Natural killer cell (primary cell): ENCODE measurements around the gene AMIGO2. TPM values are rescaled to one million over a fixed set of nuclear protein-coding genes. Genes with fewer than 3 reads are reported as not detected.

Source experiments
- ATAC-seq, 3 donors: fragments of 150-1000 bp in 2 of 3; fragments of 200-7000 bp in 1 of 3; cut with Tn5 transposase; 1 replicate in 1 of 3; 2 replicates in 2 of 3; pipeline ENCODE4 v1.10.0; 2021; ENCODE audit warnings: mild to moderate bottlenecking in 2 of 3, moderate library complexity in 2 of 3
- DNase-seq, 2 donors: peaks; one replicate each; pipeline versions ENCODE4 v3.0.0 to v3.0.0-alpha.2; 2013 to 2021; ENCODE audit warnings: mixed read lengths in 1 of 2
- H3K27ac ChIP-seq: one replicate; pipeline ENCODE4 v1.5.1; 2013; ENCODE audit warnings: mild to moderate bottlenecking, low read length
- H3K27me3 ChIP-seq: one replicate; pipeline ENCODE4 v1.6.1; 2013; ENCODE audit warnings: low read length; ENCODE audit not compliant: control insufficient read depth, insufficient read depth
- H3K36me3 ChIP-seq: one replicate; pipeline ENCODE4 v1.6.1; 2013; ENCODE audit warnings: low read length; ENCODE audit not compliant: control insufficient read depth, insufficient read depth
- H3K4me1 ChIP-seq: one replicate; pipeline ENCODE4 v1.6.1; 2013; ENCODE audit warnings: low read length; ENCODE audit not compliant: control insufficient read depth, insufficient read depth
- H3K4me3 ChIP-seq: one replicate; pipeline ENCODE4 v1.5.1; 2013; ENCODE audit warnings: low read length
- H3K9me3 ChIP-seq: one replicate; pipeline ENCODE4 v1.6.1; 2013; ENCODE audit warnings: low read length; ENCODE audit not compliant: control insufficient read depth, insufficient read depth
- H3K27ac Mint-ChIP-seq, 2 donors: one replicate each; pipeline ENCODE4 v1.8.0; 2022; ENCODE audit warnings: mild to moderate bottlenecking in 2 of 2, mixed read lengths in 2 of 2, moderate library complexity in 1 of 2
- H3K27me3 Mint-ChIP-seq, 2 donors: one replicate each; pipeline ENCODE4 v1.8.0; 2022; ENCODE audit warnings: low read depth in 2 of 2, mixed read lengths in 2 of 2
- H3K36me3 Mint-ChIP-seq: one replicate; pipeline ENCODE4 v1.8.0; 2022; ENCODE audit warnings: mixed read lengths
- H3K4me1 Mint-ChIP-seq, 2 donors: one replicate each; pipeline ENCODE4 v1.8.0; 2022; ENCODE audit warnings: mixed read lengths in 2 of 2
- H3K4me3 Mint-ChIP-seq: one replicate; pipeline ENCODE4 v1.8.0; 2022; ENCODE audit warnings: mild to moderate bottlenecking, moderate library complexity, mixed read lengths
- H3K9me3 Mint-ChIP-seq, 2 donors: one replicate each; pipeline ENCODE4 v1.8.0; 2022; ENCODE audit warnings: mixed read lengths in 2 of 2
- CTCF ChIP-seq: fragments of 200-600 bp; IDR thresholded peaks from one replicate; pipeline ENCODE4 v1.8.0; 2022; ENCODE audit warnings: antibody characterized with exemption
- WGBS: methylation state at CpG from one replicate; pipeline ENCODE4 v1.1.7; 2013; ENCODE audit warnings: missing lambda C conversion rate; ENCODE audit not compliant: insufficient coverage; 5-methylcytosine and 5-hydroxymethylcytosine counted together
- intact Hi-C: fragments of 100-400 bp; cut with micrococcal nuclease; formaldehyde crosslinking; loops from one replicate; pipeline ENCODE4 v1.14.2; 2022
- total RNA-seq, 4 donors: library from RNA; stranded (reverse); fragments of 120-200 nt in 1 of 4; gene quantifications; one replicate each; pipeline versions ENCODE4 v1.2.3 to v1.2.4, GENCODE V29; 2013 to 2022

Gene AMIGO2
- total RNA-seq, 3 donors from 2014 or later (not counting 1 experiment from before 2014, with no cell fraction given), result 8.0 to 9.9 (median 8.1) TPM

- H3K36me3 Mint-ChIP-seq, result no peaks in the 10 kb centered on the region
- H3K27me3 ChIP-seq, result no peaks in the 10 kb centered on the region
- H3K4me3 Mint-ChIP-seq, result no peak overlapping the region
- H3K27ac ChIP-seq, result no peak overlapping the region
- no peaks in the 10 kb centered on the region for H3K36me3 ChIP-seq
- no peak for TF ChIP-seq CTCF
- ATAC-seq (no peak), DNase-seq (no peak)
- H3K4me1 Mint-ChIP-seq, result peaks cover 0 to 5% of the 10 kb centered on the region in 2 donors
- intact Hi-C loops, result no loop called here
- no peak overlapping the region for H3K27ac Mint-ChIP-seq
- no peak overlapping the region for H3K4me3 ChIP-seq
- no peaks in the 10 kb centered on the region for H3K27me3 Mint-ChIP-seq
- 63% methylated on average over 3 of the region's 3 CpGs for WGBS
- H3K9me3 ChIP-seq, result no peaks in the 10 kb centered on the region
- H3K4me1 ChIP-seq, result no peaks in the 10 kb centered on the region
- no peaks in the 10 kb centered on the region for H3K9me3 Mint-ChIP-seq
Observed at GRCh38 chr12:47095446-47096236, 15.9 kb upstream of the AMIGO2 start.

GRCh38 chr12:47094804-47095203 is 15.0 kb upstream of the AMIGO2 start:
- no peak for ATAC-seq
- intact Hi-C loops, result no loop called here

GRCh38 chr12:47091009-47091408 is 11.2 kb upstream of the AMIGO2 start:
- Mint-ChIP-seq H3K9me3 (no peaks in the 10 kb centered on the region), H3K27ac (no peak overlapping the region), H3K36me3 (no peaks in the 10 kb centered on the region), H3K27me3 (no peaks in the 10 kb centered on the region), H3K4me3 (no peak overlapping the region), H3K4me1 (peaks cover under 1 to 5% of the 10 kb centered on the region in 2 donors)
- H3K27ac ChIP-seq, result no peak overlapping the region
- DNase-seq, result no peak
- H3K36me3 ChIP-seq, result no peaks in the 10 kb centered on the region
- H3K9me3 ChIP-seq, result no peaks in the 10 kb centered on the region
- no peak for ATAC-seq
- intact Hi-C loops, result no loop called here
- no CpG with 5 or more reads among the region's 2 CpGs for WGBS
- no peak for TF ChIP-seq CTCF
- H3K4me3 ChIP-seq, result no peak overlapping the region
- peaks cover 2% of the 10 kb centered on the region for H3K4me1 ChIP-seq
- H3K27me3 ChIP-seq, result no peaks in the 10 kb centered on the region

More at GRCh38 chr12:47094804-47095203, 15.0 kb upstream of the AMIGO2 start:
- no peaks in the 10 kb centered on the region for H3K36me3 Mint-ChIP-seq
- no peaks in the 10 kb centered on the region for H3K27me3 ChIP-seq
- no peaks in the 10 kb centered on the region for H3K27me3 Mint-ChIP-seq
- no peak overlapping the region for H3K4me3 Mint-ChIP-seq
- H3K9me3 Mint-ChIP-seq, result no peaks in the 10 kb centered on the region
- H3K36me3 ChIP-seq, result no peaks in the 10 kb centered on the region
- H3K4me1 Mint-ChIP-seq, result peaks cover 0 to 5% of the 10 kb centered on the region in 2 donors
- 91% methylated on average over 4 of the region's 4 CpGs for WGBS
- no peaks in the 10 kb centered on the region for H3K4me1 ChIP-seq
- H3K4me3 ChIP-seq, result no peak overlapping the region
- DNase-seq, result no peak
- H3K27ac ChIP-seq, result no peak overlapping the region
- no peak overlapping the region for H3K27ac Mint-ChIP-seq
- no peak for TF ChIP-seq CTCF
- H3K9me3 ChIP-seq, result no peaks in the 10 kb centered on the region
